GM19099 (cell line): ENCODE data around the gene ABLIM2.

ENCODE experiments used
- POLR2A ChIP-seq: IDR thresholded peaks from 3 replicates; pipeline ENCODE4 v1.6.1; 2011; ENCODE audit warnings: low read depth; ENCODE audit not compliant: insufficient read length; ENCODE audit errors: extremely low read depth

ABLIM2 gene

GRCh38 chr4:8198206-8198905 lies 39.7 kb upstream of the ABLIM2 start:
- no peak for TF ChIP-seq POLR2A

- TF ChIP-seq POLR2A, result no peak
These were observed 38.9 kb upstream of the ABLIM2 start for GRCh38 chr4:8197521-8197920.

- TF ChIP-seq POLR2A, result no peak
These were observed 37.3 kb upstream of the ABLIM2 start for GRCh38 chr4:8195841-8196458.

GRCh38 chr4:8195431-8195830 lies 36.8 kb upstream of the ABLIM2 start:
- no peak for TF ChIP-seq POLR2A

- TF ChIP-seq POLR2A, result no peak
These were observed 36.0 kb upstream of the ABLIM2 start for GRCh38 chr4:8194306-8195242.

- no peak for TF ChIP-seq POLR2A
These were observed 34.4 kb upstream of the ABLIM2 start for GRCh38 chr4:8192748-8193738.

GRCh38 chr4:8191136-8191747 lies 32.6 kb upstream of the ABLIM2 start:
- TF ChIP-seq POLR2A, result no peak

- TF ChIP-seq POLR2A, result no peak
These were observed 31.2 kb upstream of the ABLIM2 start for GRCh38 chr4:8189551-8190466.

GRCh38 chr4:8188743-8189550 lies 30.3 kb upstream of the ABLIM2 start:
- TF ChIP-seq POLR2A, result no peak

- TF ChIP-seq POLR2A, result no peak
These were observed 29.5 kb upstream of the ABLIM2 start for GRCh38 chr4:8188085-8188484.

- no peak for TF ChIP-seq POLR2A
These were observed 27.3 kb upstream of the ABLIM2 start for GRCh38 chr4:8185930-8186329.

- TF ChIP-seq POLR2A, result no peak
These were observed 26.7 kb upstream of the ABLIM2 start for GRCh38 chr4:8185295-8185694.
